NCI-H510A (cell line): ENCODE results near the gene KIF3A.
"Not testable (repeated sequence)": the region's sequence is repeated elsewhere in the genome, so short reads cannot be mapped to it uniquely, and the experiment has no call there.

Source experiments
- DNase-seq: peaks from one replicate; lab custom pipeline; 2025; lab: John Stamatoyannopoulos, UW

The KIF3A gene

GRCh38 chr5:132718544-132719312 lies 18.6 kb downstream of the KIF3A start:
- DNase-seq, result no peak

DNA sequence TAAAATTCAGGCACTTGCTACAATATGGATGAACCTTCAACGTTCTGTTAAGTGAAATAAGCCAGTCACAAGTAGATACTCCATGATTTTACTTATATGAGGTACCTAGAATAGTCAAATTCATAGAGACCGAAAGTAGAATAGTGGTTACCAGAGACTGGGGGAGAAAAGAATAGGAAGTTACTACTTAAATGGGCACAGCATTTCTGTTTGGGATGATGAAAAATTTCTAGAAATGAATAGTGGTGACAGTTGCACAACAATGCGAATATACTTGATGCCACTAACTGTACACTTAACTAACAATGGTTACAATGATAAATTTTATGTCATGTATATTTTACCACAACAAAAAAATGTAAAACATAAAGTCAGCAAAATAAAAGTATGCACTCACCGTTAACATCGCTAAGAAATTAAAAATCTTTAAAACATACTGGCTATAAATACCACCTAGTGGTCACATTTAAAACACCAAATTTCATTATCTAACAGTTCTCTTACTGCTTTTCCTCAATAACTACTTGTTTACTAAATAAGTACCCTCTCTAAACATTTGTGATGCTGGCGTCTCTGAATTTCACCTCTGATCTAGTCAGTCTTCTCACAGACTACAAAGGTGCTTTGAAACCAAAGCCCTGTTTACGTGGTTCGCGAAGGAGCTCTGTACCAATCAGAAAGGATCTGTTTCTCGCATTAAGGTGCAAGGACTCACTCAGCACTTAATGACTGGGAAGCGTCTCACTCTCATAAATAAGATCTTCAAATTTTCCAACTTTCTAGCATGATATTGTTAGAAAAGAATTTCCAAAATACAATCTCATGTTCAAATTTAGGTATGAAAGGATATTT lies 22.7 kb downstream of the KIF3A start:
- no peak for DNase-seq

GRCh38 chr5:132708645-132709044 lies 28.7 kb downstream of the KIF3A start:
- no peak for DNase-seq

DNA sequence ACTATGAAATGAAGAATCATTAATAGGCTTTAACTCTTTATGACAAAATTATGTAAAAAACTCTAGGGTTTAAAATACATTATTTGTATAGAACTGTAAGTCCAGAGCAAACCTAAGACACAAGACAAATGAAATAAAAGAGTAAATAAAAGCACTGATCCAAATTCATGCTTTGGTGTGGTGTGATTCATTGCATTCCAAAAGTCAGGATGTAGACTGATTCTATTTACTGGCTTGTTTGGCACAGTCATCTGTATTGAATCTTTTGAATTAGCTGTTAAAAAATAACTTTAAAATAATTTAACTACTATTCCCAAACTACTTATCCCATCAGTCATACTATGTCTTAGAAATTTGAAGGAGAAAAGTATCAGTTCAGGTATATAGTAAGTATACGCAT lies 32.5 kb downstream of the KIF3A start:
- DNase-seq, result no peak

GRCh38 chr5:132695956-132696355 lies 41.4 kb downstream of the KIF3A start:
- no peak for DNase-seq

GRCh38 chr5:132692632-132692967 lies 44.7 kb downstream of the KIF3A start:
- DNase-seq, result no peak

GRCh38 chr5:132691755-132692631 lies 45.4 kb downstream of the KIF3A start:
- not testable (repeated sequence) for DNase-seq

- no peak for DNase-seq
These were observed 47.2 kb downstream of the KIF3A start for GRCh38 chr5:132690156-132690555.

- no peak for DNase-seq
These were observed 47.8 kb downstream of the KIF3A start for GRCh38 chr5:132689513-132689912.

DNA sequence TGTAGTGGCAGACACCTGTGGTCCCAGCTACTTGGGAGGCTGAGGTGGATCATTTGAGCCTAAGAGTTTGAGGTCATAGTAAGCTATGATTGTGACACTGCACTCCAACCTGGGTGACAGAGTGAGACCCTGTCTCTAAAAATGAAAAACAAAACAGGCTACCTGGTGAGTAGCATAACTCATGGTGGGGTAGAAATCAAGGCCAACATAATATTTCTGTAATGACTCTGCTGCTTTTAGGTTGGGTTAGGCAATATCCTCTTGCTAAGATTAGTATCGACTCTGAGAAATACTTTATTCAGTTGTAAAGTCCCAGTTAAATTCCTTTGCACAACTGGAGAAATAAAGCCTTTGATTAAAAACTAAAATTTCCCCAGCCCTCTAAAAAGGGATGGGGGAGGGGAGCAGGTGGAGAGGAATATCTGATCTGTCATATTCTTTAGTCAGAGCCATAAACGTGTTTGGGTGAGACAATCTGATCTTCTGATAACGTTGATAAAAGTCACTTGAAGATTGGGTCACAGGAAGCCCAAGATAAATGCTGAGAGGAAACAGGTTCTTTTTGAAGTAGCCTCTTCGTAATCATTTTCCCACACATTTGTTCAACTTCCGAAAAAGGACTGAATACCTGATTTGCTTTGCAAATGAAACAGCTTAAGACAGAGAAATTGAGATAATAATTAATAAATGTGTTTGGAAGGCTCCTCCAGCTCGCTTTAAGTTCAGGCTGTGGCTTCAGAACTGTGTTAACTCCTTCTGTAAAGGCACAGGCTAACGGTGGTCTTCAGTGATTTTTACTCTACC lies 48.6 kb downstream of the KIF3A start:
- DNase-seq, result no peak

- no peak for DNase-seq
These were observed 49.4 kb downstream of the KIF3A start for GRCh38 chr5:132687995-132688394.

DNA sequence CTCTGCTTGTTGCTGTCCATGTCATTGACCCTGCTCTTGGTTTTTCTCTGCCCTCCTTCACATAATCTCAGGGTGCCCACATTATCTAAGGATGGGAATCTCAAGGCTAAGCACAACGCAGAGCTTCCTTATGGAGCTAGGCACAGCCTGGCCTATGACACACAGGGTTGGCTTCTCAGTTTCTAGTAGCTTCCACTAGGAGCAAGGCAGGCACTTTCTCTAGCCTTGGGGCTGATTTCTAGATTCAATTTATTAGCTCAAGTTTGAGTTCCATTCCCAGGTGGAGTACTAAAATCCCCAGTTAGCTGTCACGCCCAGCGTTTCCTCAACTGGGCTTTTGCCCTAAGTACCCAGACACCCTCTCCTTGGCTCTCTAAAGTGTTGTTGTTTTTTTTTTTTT lies 51.2 kb downstream of the KIF3A start:
- no peak for DNase-seq

DNA sequence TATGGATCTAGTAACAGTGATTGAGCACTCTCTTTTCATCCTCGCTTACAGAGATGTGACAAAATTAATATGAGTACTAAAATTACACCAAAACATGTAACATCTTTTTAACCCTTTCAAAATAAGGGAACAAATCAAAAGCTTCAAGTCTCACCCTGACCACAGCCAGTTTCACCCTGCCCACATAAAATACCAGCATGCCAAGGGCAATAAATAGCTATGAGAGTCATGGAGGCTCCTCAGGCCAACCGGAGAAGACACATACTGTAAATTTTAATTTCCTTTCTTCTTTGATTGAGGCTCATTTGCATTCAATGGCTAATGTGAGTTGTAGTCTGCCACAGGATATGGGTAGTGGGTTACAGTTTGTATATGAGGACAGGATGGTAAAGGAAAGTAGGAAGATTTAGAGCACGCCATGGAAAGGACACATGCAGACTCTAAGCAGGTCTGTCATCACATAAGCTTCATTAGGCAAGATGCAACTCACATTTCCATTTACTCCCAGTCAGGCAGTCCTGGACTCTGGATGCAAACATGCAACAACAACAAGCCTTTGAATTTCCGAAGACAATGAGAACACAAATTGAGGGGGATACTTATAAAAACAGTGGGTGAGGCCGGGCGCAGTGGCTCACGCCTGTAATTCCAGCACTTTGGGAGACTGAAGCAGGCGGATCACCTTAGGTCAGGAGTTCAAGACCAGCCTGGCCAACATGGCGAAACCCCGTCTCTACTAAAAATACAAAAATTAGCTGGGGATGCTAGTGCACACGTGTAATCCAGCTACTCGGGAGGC lies 52.2 kb downstream of the KIF3A start:
- DNase-seq, result no peak

GRCh38 chr5:132684491-132684890 lies 52.9 kb downstream of the KIF3A start:
- no peak for DNase-seq

- no peak for DNase-seq
These were observed 55.4 kb downstream of the KIF3A start for GRCh38 chr5:132681983-132682382.

GRCh38 chr5:132681476-132681831 lies 55.9 kb downstream of the KIF3A start:
- DNase-seq, result no peak

DNA sequence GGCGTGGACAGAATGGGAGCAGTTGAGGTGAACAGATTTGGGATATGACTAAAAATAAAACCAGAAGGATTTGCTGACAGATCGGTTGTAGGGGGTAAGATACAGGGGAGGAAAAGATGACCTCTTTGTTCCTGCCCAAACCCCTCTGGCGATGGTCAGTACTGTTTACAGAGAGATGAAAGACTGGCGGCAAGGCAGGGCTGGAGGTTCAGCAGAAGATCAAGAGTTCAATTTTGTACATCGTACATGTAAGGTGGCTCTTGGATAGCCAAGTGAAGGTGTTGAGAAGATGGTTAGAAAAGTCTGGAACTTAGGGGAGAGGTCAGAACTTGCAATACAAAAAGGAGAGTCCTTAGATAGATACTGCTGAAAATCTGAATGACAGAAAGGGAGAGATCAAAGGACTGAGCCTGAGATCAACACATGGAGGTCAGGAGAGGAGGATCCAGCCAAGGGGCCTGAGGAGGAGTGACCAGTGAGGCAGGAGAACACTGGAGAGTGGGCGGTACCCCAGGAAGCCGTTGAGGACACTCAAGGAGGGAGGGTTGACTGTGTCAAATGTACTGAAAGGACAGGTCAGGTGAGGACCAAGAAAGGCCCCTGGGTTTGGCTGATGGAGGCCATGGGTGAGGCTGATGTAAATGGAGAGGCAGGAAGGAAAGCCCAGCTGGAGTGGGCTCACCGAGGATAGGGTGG lies 56.4 kb downstream of the KIF3A start:
- no peak for DNase-seq

- DNase-seq, result no peak
These were observed 57.5 kb downstream of the KIF3A start for GRCh38 chr5:132679717-132680380.

- DNase-seq, result no peak
These were observed 58.2 kb downstream of the KIF3A start for GRCh38 chr5:132679166-132679565.

GRCh38 chr5:132678735-132679134 lies 58.6 kb downstream of the KIF3A start:
- no peak for DNase-seq
